Bronchial epithelial cell (primary cell): Measurements from ENCODE around the gene ZDHHC18. TPM values are rescaled to one million over a fixed set of nuclear protein-coding genes. Genes with fewer than 3 reads are reported as not detected.

Experiments used
- DNase-seq: peaks from one replicate; pipeline ENCODE4 v3.0.0-alpha.2; 2010; ENCODE audit warnings: low read depth
- FAIRE-seq: peaks from 2 replicates; lab custom pipeline; 2011; peaks lifted over from hg19 to GRCh38; lab: Jason Lieb, UNC
- H3K27me3 ChIP-seq: 2 replicates; pipeline ENCODE4 v1.5.1; 2011; ENCODE audit warnings: low read length; ENCODE audit not compliant: control insufficient read depth, insufficient read depth
- H3K36me3 ChIP-seq: 2 replicates; pipeline ENCODE4 v1.5.1; 2011; ENCODE audit warnings: low read length; ENCODE audit not compliant: control insufficient read depth, insufficient read depth
- H3K4me3 ChIP-seq: 2 replicates; pipeline ENCODE4 v1.5.1; 2011; ENCODE audit warnings: mild to moderate bottlenecking, low read depth, low read length, control low read depth
- total RNA-seq: library from RNA; depleted of rRNA; stranded (reverse); fragments of >200 nt; gene quantifications from 2 replicates; pipeline ENCODE4 v1.2.1, GENCODE V29; 2014
- TF ChIP-seq, protein P1 (sequence below): IDR thresholded peaks from 2 replicates; pipeline ENCODE4 v1.5.1; 2011; ENCODE audit warnings: mild to moderate bottlenecking, moderate library complexity, low read length, control low read depth, inconsistent platforms; ENCODE audit not compliant: insufficient read depth, severe bottlenecking

ZDHHC18 gene
- total RNA-seq, 1 donor from 2014 or later = 5.0 TPM

GRCh38 chr1:26888231-26888630 is 61.7 kb downstream of the ZDHHC18 start:
- Histone ChIP-seq H3K36me3 (peaks cover 29% of the 10 kb centered on the region), H3K27me3 (no peaks in the 10 kb centered on the region), H3K4me3 (no peak overlapping the region)
- DNase-seq = no peak
- TF ChIP-seq, protein P1, sequence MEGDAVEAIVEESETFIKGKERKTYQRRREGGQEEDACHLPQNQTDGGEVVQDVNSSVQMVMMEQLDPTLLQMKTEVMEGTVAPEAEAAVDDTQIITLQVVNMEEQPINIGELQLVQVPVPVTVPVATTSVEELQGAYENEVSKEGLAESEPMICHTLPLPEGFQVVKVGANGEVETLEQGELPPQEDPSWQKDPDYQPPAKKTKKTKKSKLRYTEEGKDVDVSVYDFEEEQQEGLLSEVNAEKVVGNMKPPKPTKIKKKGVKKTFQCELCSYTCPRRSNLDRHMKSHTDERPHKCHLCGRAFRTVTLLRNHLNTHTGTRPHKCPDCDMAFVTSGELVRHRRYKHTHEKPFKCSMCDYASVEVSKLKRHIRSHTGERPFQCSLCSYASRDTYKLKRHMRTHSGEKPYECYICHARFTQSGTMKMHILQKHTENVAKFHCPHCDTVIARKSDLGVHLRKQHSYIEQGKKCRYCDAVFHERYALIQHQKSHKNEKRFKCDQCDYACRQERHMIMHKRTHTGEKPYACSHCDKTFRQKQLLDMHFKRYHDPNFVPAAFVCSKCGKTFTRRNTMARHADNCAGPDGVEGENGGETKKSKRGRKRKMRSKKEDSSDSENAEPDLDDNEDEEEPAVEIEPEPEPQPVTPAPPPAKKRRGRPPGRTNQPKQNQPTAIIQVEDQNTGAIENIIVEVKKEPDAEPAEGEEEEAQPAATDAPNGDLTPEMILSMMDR = no peak
- no peak for FAIRE-seq

DNA sequence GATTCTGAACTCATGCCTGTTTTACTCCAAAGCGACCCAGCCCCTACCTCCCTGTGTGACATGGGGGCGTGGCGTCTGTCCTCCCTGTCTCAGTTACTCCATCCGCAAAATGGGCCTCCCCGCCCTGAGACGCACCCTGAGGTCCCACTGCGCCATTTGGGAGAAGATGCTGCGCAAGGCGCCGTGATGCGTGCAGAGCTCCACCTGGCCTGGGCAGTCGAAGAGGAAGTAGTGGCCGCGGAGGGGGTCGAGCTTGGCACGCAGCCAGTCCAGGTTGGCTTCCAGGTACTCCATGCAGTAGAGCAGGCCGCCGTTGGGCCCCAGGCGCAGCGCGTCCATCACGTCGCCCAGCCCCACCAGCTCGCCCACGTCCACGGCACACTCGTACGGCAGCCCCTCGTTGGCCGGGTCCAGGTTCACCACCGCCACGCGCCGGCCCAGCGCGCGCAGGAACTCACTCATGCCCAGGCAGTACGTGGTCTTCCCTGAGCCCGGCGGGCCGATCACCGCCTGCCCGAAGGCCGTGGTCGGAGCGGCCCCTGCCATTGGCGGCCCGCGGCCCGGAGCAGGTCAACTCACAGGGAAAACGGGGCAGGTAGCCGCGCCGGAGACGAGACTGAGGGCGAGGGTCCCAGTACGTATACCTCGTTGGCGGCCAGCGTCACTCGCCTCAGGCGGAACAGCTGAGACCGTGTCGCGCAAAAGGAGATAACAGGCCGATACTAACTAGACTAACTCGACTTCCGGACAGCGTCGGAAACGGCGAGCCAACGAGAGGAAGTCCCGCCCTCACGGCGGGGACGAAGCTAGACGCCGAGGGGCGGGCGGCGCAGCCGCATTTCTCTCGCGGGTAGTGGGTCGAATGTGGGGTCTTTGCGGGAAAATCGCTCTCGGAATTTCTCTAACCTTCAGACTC is 63.3 kb downstream of the ZDHHC18 start, which contains the start of gene GPN2:
TSS of gene GPN2 (minus strand) at position 733 of the 916 bp plus-strand sequence. CDS start at position 546, 187 bp downstream.
- FAIRE-seq (no peak), DNase-seq (peak; percentile 75)
- TF ChIP-seq, protein P1 = no peak
- H3K4me3 ChIP-seq = peak within 1 kb of the TSS; percentile 82
- no peaks in the 10 kb centered on the region for H3K27me3 ChIP-seq
- H3K36me3 ChIP-seq = peaks cover 22% of the 10 kb centered on the region

DNA sequence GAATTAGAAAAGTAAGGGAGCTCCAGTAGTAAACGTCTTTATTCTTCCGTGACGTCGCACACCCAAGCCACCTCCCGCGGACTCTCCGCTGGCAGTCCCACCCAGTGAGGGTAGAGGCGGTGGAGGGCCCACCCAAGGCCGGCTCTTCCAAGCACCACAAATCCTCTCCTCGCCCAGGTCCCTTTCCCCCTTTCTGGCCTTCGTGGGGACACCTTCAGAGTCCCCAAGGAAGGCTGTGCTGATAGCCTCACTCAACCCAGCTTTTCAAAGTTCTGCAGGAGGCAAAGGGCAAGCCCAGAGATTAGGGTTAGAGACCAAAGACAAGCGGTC is 63.9 kb downstream of the ZDHHC18 start:
- FAIRE-seq (no peak), DNase-seq (no peak)
- TF ChIP-seq, protein P1 = no peak
- H3K4me3 ChIP-seq = peak overlapping the region; percentile 82
- H3K27me3 ChIP-seq = no peaks in the 10 kb centered on the region
- H3K36me3 ChIP-seq = peaks cover 21% of the 10 kb centered on the region

DNA sequence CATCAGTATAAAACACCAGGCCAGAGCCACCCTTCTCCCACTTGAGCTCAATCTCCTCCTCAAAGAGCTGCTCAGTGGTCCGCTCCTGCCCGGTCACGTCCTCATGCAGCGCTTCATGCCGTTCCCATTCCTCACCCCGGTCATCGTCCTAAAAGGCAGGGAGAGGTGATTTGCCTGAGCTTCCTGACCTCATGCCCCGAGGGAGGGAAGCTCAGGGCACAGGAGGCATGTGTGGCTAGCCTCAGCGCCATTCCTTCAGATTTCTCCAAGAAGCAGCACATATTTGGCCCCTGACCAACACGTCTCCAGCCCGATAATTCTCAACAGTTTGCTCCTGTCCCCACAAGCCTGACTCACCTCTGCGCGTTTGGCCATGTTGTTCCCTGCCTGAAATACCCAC is 67.8 kb downstream of the ZDHHC18 start:
- peaks cover 13% of the 10 kb centered on the region for H3K36me3 ChIP-seq
- TF ChIP-seq, protein P1 = no peak
- DNase-seq = peak; percentile 93
- H3K27me3 ChIP-seq = no peaks in the 10 kb centered on the region
- FAIRE-seq = no peak
- H3K4me3 ChIP-seq = no peak overlapping the region

DNA sequence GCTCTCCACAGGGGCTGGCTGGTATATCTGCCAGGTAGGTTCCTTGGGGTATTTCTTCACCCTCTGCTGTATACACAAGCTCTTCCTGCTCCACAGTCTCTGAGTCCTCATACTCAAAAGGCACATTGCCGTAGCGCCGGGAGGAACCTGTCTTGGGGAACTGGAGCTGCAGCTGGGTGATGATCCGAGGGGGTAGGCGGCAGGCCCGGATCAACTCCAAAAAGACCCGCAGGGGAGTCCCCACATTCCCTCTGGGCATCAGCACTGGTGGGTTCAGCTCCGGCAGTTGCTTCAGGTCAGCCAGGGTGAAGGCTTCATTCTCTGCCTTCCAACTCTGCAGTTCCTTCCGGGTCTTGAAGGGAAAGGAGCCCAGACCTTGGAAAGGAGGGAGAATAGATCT is 70.9 kb downstream of the ZDHHC18 start:
- FAIRE-seq = no peak
- no peak for DNase-seq
- no peak overlapping the region for H3K4me3 ChIP-seq
- TF ChIP-seq, protein P1 = no peak
- no peaks in the 10 kb centered on the region for H3K27me3 ChIP-seq
- peaks cover 11% of the 10 kb centered on the region for H3K36me3 ChIP-seq
